CD4-positive, alpha-beta T cell treated with Interleukin-15 for 1 hour (primary cell): ENCODE measurements around the gene DNAJC5G.

Experiments
- DNase-seq: peaks from one replicate; pipeline ENCODE4 v3.0.0-alpha.2; 2020

DNAJC5G gene, protein sequence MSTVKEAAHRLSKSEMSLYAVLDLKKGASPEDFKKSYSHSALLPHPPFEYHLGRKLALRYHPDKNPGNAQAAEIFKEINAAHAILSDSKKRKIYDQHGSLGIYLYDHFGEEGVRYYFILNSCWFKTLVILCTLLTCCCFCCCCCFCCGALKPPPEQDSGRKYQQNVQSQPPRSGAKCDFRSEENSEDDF

GRCh38 chr2:27275211-27276150, at the start of gene DNAJC5G:
TSS of gene DNAJC5G (plus strand) at chr2:27275433. CDS start at chr2:27276729, 1,296 bp downstream.
- no peak for DNase-seq

- DNase-seq: no peak
These were observed 49.7 kb upstream of the DNAJC5G start for GRCh38 chr2:27225526-27225925.

GRCh38 chr2:27227501-27227900, 47.7 kb upstream of the DNAJC5G start:
- DNase-seq: no peak

DNA sequence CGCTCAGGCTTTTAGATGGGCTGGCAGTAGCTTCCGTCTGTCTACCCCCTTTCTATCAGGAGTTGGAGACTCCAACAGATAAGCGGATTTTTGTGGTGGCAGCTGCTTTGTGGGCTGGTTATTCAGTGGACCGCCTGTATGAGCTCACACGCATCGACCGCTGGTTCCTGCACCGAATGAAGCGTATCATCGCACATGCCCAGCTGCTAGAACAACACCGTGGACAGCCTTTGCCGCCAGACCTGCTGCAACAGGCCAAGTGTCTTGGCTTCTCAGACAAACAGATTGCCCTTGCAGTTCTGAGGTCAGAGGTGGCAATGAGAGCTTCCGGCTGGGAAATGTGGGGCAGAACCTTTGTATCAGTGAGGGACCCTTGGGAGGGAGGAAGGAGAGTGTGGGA, 43.3 kb upstream of the DNAJC5G start:
- DNase-seq: no peak

DNA sequence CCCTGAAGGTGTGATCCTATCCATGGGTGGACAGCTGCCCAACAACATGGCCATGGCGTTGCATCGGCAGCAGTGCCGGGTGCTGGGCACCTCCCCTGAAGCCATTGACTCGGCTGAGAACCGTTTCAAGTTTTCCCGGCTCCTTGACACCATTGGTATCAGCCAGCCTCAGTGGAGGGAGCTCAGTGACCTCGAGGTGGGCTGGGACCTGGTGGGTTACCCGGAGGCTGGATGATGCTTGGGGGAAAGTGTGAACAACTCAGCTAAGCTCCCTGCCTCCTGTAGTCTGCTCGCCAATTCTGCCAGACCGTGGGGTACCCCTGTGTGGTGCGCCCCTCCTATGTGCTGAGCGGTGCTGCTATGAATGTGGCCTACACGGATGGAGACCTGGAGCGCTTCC, 41.9 kb upstream of the DNAJC5G start:
- no peak for DNase-seq

DNA sequence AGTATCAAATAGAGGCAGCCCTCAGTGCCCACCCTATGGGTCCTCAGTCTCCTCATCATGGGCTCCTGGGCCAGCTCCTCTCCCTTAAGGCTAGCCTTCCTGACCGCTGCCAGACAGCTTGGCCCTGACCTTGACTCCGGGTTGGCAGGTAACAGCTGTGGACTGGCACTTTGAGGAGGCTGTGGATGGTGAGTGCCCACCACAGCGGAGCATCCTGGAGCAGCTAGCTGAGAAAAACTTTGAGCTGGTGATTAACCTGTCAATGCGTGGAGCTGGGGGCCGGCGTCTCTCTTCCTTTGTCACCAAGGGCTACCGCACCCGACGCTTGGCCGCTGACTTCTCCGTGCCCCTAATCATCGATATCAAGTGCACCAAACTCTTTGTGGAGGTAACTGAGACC, 39.1 kb upstream of the DNAJC5G start:
- DNase-seq: no peak

DNA sequence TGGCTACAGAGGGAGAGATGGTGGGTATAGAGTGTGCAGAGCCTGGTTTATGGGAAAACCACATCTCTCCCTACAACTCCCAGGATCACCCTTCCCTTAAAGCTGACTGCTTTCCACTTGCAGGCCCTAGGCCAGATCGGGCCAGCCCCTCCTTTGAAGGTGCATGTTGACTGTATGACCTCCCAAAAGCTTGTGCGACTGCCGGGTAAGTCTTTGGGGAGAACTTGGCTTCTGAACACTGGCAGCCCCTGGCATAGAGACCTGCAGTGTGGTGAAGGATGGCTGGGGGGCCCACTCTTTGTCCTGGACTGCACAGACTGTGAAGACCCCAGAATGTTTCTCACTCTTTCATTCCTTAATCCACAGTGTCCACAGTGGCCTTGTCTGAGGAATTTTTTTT, 38.6 kb upstream of the DNAJC5G start:
- no peak for DNase-seq

- no peak for DNase-seq
These were observed 37.8 kb upstream of the DNAJC5G start for GRCh38 chr2:27237341-27237945.

GRCh38 chr2:27238976-27239375, 36.3 kb upstream of the DNAJC5G start:
- DNase-seq: no peak

DNA sequence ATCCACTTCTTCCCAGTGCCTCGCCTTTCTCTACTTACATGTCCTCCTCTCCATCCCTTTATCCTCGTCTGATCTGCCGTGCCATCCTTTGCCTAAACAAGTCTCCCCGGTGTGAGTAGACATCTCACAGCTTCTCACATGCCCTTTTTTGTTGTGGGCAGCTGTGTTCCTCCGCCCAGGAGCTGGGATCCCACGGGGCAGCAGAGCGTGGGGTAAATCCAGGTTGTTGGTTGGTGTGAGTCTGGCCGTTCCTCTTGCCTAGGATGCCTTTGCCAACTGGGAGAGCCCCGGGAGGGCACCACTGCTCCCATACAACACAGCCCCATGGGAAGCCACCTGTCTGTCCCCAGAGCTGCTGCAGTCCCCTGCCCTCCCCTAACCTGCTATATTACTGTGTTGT, 34.8 kb upstream of the DNAJC5G start:
- no peak for DNase-seq

DNA sequence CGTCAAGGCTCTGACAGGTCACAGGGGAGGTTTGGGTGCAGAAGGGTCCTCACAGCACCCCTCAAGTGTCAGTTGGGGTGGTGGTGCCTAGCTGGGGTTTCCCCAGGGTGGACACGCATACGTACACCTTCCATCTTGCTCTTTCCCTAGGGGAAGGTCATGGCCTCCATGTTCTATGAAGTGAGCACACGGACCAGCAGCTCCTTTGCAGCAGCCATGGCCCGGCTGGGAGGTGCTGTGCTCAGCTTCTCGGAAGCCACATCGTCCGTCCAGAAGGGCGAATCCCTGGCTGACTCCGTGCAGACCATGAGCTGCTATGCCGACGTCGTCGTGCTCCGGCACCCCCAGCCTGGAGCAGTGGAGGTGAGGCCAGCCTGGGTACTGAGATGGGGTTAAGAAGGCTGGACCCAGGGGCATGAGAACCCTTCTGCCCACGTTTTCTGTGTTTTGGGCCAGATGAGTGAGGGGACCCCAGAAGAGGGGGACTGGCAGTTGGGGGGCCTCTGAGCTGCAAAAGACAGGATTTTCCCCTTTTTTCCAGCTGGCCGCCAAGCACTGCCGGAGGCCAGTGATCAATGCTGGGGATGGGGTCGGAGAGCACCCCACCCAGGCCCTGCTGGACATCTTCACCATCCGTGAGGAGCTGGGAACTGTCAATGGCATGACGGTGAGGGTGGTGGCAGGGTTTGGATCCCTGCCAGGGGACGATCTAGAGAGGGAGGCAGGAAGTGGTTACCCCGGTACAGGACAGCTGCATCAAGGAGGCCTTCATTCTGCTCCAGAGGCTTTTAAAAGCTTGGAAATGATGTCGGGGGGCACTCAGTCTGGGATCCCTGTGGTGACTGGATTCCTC, 33.2 kb upstream of the DNAJC5G start:
- no peak for DNase-seq

DNA sequence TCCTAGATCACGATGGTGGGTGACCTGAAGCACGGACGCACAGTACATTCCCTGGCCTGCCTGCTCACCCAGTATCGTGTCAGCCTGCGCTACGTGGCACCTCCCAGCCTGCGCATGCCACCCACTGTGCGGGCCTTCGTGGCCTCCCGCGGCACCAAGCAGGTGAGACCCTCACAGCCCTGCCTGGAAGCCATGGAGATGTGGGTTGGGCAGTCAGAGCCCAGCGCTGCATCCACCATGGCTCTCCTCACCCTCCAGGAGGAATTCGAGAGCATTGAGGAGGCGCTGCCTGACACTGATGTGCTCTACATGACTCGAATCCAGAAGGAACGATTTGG, 32.6 kb upstream of the DNAJC5G start:
- DNase-seq: no peak

GRCh38 chr2:27243391-27244130, 31.7 kb upstream of the DNAJC5G start:
- no peak for DNase-seq

DNA sequence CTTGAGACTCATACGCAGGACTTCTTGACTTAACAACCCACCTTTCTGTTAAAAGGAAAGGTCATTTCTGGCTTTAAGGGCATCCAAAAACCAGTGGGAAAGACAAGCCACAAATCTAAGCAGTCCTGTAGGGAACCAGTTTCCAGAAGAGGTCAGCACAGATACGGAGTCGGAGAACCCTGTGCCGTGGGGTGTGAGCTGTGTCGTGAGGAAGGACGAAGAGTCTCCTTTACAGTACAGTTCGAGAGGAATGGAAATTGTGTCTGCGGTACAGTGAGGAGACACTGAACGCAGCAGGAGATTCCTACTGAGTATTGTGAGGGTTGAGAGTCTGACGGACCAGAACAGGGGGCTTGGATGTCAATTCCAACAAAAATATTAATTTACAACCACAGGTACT, 30.1 kb upstream of the DNAJC5G start:
- DNase-seq: no peak

DNA sequence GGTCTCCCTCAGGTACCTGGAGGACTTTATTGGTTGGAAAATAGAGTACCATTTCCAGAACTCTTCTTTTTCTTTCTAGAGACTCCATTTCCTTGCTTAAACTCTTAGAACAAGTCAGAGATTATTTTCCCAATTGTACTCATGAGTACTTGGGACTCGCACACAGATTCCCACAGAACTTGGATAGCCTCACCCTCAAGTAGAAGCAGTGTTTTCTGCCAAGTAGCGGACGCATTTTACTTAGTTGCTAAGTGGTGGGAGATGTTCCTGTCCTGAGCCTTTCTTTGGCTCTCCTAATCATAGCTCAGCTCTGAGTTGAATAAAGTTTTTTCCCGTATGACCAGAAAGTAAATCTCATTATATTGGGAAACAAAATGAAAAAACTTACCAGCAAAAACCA, 29.6 kb upstream of the DNAJC5G start:
- DNase-seq: no peak

- DNase-seq: no peak
These were observed 27.3 kb upstream of the DNAJC5G start for GRCh38 chr2:27247893-27248292.

DNA sequence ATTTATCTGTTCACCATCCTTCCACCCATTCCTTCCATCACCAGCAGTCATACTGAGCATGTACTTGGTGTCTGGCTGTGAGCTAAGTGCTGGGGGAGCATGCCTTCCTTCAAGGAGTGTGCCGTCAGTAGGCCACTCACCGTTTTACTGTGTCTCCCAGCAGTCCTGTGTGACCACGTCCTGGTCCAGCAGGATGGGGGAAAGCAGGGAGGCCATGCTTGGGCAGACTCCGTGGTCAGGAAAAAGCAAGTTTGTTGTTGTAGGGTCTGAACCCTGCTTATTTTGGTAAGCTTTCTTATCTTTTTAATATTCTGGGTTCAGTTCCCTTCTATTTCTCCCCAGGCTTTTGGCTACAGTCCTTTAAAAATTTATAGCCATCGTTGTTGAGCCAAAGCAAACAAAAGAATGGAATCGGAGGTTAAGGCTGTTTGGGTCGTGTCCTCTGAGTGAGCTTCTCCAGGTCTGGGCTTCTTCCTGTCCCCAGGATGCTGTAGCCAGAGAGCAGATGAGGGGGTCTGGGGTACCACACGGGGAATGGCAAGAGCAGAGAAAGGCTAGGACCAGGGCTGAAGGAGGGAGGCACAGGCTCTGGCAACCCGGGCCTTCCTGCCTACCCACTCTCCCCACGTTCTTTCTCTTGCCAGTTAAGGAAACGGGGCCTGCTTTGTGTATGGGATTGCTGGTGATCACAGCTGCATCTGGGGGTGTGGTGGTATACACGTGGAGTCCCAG, 25.9 kb upstream of the DNAJC5G start:
- no peak for DNase-seq

- no peak for DNase-seq
These were observed 25.2 kb upstream of the DNAJC5G start for GRCh38 chr2:27249891-27250651.

DNA sequence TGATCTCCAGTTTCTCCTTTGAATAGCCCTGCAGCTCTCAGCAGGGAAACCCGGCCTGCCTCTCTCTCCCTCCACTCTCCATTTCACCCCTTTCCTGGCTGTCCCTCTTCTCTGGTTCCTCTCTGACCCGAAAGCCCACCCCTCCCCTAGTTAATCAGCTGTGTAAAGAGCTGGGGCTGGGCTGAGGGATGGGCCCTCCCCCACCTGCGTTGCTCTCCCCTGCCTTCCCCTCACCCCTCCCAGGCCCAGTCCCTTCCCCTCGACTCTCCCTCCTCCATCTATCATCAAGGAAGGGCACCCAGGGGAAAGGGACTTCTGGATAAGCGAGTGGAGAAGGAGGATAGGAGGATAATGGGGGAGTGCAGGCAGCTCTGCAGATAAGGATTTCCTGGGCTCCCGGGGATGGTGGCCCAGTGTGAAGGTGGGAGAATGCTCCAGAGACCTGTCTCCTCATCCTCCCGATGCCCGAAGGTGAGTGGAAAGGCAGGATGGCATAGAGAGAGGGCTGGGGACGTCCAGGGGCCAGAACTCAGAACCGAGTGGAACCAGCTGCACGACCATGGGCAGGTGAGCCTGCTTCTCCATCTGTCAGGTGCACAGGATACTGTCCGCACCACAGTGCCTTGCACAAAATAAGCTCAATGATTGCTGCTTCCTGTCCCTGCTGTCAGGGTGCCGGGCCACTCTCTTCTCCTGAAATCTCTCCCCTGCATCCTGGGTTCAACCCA, 24.4 kb upstream of the DNAJC5G start:
- DNase-seq: no peak

DNA sequence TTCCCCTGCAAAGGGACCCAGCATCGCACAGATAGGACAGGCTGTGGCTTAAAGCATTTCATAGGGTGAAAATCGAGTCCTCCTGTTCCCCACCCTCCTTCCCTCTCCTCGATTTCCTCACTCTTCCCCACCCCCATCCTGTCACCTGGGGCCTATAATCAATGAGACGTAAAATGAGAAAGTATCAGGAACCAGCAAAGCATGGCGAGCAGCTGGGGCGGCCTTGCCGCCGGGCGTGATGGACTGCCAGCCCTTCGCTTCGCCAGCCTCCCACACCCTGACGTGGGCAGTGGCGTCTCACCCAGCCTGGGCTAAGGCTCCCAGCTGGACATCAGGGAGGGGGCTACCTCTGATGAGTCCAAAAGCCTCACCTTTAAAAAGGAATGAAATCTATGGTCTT, 23.5 kb upstream of the DNAJC5G start:
- no peak for DNase-seq
